Measurements from ENCODE around the gene CUX1. TPM values are rescaled to one million over a fixed set of nuclear protein-coding genes. Genes with fewer than 3 reads are reported as not detected.

The CUX1 gene
- polyA plus RNA-seq, 3 donors: 80.1 to 95.7 (median 93.4) TPM

DNA sequence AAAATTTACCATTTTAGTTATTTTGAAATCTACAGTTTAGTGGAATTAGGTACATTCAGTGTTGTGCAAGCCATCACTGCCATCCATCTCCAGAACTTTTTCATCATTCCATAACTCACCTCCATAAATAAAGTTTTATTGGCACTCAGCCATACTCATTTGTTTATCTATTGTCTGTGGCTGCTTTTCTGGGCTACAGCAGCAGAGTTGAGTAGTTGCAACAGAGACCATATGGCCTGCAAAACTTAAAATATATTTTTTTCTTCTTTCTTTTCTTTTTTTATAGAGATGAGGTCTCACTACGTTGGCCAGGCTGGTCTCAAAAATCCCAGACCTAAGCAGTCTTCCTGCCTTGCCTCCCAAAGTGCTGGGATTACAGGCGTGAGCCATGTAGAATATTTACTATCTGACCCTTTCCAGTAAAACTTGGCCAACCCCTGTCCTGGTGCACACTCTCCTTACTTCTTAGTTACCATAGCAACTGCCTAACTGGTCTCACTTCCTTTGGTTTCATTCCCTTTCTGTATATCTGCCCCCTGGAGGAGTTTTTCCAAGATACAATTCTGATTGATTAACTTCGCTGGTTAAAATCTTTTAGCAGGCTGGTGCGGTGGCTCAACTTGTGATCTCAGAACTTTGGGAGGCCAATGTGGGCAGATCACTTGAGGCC lies 133.2 kb downstream of the CUX1 start:
- DNase-seq: no peak

GRCh38 chr7:101951757-101952156 lies 134.3 kb downstream of the CUX1 start:
- no peak for DNase-seq

- no peak for DNase-seq
Observed at GRCh38 chr7:101952355-101953247, 135.2 kb downstream of the CUX1 start.

DNA sequence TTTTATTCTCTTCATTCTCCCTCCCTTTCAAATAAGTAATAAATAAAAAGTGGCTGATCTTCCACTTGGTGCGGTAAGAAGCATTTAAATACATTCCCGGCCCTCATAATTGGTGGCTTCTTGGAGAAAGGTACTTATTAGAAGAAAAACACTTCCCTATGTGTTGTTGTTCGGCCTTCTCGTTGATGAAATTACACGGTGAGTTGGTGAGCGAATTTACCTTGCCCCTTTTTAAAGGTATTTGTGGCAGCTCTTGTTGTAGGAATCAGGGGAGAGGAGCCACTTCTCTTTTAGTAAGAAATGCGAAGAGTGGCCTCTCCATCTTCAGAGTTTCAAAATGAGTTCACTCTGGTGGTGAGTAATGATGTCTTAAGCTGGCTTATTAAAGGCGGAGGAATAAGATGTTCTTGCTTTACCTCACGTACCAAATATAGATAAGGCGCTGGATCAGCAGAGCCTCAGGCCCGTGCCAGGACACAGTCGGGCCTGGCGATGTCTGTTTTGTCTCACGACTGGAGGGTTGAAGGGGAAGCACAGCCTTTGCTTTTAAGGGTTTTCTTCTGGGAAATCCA lies 135.9 kb downstream of the CUX1 start:
- DNase-seq: no peak

DNA sequence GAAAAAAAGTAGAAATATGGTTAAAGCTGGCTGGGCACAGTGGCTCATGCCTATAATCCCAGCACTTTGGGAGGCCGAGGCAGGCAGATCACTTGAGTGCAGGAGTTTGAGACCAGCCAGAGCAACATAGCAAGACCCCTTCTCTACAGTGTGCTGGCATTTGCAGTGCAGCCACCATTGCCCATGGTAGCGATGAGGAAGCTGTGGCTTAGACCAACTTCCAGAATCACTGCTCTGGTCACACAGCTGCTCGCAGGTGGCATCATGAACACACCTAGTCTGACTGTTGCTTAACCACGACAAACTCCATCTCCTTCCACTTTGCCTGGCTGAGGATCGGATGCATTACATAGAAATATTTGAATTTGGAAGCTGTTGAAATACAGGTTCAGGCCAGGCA lies 137.1 kb downstream of the CUX1 start:
- no peak for DNase-seq

GRCh38 chr7:101956130-101956529 lies 138.7 kb downstream of the CUX1 start:
- DNase-seq: no peak

- DNase-seq: no peak
Observed at GRCh38 chr7:101957744-101958525, 140.5 kb downstream of the CUX1 start.

GRCh38 chr7:101959342-101959741 lies 141.9 kb downstream of the CUX1 start:
- DNase-seq: no peak

- DNase-seq: no peak
Observed at GRCh38 chr7:101959829-101960228, 142.4 kb downstream of the CUX1 start.

DNA sequence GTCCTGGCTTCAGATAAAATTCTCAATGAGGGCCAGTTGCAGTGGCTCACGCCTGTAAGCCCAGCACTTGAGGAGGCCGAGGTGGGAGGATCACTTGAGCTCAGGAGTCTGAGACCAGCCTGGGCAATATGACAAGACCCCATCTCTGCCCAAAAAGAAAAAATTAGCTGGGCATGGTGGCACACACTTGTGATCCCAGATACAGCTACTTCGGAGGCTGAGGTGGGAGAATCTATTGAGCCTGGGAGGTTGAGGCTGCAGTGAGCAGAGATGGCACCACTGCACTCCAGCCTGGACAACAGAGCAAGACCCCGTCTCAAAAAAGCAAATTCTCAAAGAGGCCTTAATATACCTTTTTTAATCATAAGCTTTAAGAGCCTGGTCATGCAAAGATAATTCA lies 142.9 kb downstream of the CUX1 start:
- no peak for DNase-seq

GRCh38 chr7:101960985-101961708 lies 143.7 kb downstream of the CUX1 start:
- no peak for DNase-seq

GRCh38 chr7:101961811-101962210 lies 144.4 kb downstream of the CUX1 start:
- no peak for DNase-seq

DNA sequence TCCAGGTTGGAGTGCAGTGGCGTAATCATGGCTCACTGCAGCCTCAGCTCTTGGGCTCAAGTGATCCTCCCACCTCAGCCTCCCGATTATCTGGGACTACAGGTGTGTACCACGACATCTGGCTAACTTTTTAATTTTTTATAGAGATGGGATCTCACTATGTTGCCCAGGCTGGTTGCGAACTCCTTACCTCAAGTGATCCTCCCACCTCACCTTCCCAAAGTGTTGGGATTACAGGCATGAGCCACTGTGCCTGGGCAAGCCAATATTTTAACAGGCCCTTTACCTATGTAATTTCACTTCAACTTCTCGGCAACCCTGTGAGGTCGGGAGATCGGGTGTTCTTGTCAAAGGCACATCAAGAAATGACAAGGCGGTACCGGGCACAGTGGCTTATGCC lies 146.3 kb downstream of the CUX1 start:
- DNase-seq: no peak

- DNase-seq: no peak
Observed at GRCh38 chr7:101964680-101965452, 147.4 kb downstream of the CUX1 start.

- no peak for DNase-seq
Observed at GRCh38 chr7:101968720-101969466, 151.5 kb downstream of the CUX1 start.

DNA sequence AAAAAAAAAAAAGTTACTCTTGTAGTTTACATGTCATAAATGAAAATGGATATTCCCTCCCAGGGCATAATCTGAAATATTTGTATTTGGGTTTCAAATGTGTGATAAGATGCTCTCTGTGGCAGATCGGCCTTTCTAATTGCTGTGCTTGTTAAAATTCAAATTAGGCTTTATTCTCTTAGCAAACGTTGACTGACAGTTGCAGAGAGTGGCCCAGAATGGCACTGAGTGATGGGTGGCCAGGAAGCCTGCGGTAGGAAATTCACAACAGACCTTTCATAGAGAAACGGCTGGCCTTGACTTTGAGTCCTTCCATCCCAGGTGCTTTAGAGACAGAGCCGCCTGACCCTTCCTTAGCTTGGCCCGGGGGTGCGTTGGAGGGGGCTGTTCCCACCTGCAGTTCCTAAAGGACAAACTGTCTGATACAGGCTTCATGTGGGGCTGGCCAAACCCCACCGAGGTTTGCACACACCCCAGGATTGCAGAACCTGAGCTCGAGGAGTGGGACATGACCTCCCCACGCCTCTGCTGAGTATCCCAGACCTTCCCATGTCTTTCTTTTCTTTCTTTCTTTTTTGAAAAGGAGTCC lies 152.7 kb downstream of the CUX1 start:
- no peak for DNase-seq

DNA sequence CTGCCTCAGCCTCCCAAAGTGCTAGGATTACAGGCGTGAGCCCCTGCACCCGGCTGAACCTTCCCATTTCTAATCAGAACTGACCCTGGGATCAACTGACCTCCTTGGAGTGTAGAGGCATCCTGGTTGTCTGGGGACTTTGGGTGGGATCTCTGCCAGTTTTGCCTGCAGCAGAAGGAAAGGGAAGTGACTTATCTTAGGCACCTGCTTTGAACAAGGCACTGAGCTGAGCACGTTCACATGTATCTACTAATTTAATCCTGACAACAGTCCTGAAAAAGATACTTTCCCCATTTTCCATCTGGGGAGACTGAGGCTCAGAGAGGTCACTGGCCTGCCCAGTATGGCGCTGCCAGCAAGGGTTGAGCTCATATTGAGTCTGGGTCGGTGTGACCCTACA lies 153.4 kb downstream of the CUX1 start:
- DNase-seq: no peak

DNA sequence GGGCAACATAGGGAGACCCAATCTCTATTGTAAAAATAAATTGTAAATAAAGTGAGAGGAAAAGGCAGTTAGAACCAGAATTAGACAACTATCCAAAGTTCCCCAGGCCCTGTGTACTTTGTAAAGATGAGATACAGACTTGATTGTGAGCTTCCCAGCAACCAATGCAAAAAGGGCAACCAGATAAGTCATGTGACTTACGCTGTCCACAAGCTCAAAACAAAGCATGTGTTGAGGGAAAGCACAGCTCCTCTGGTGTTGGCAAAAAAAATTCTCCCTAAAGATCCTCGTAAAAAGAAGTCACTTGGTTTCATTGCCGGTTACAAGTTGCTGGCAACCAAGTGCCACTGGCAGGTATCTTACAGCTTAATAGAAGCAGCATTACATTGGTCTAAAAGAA lies 154.0 kb downstream of the CUX1 start:
- no peak for DNase-seq

DNA sequence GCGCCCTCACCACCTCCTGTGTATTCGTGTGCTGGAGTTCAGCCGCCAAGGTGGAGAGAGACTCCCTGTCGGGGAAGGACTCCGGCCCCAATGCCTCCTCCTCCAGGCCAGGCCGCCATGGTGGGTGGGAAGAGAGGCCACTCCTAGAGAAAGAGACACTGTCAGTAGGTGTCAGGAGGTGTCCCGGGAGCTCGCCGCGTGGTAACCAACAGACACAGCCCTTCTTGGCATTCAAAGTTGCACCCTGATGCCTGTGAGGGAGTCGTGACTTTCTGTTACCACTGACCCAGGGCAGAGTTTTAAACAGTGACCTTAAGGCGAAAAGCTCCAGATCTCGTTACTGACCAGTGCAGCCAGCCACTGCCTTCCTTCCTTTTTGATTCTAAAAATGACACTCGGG lies 155.2 kb downstream of the CUX1 start:
- no peak for DNase-seq

DNA sequence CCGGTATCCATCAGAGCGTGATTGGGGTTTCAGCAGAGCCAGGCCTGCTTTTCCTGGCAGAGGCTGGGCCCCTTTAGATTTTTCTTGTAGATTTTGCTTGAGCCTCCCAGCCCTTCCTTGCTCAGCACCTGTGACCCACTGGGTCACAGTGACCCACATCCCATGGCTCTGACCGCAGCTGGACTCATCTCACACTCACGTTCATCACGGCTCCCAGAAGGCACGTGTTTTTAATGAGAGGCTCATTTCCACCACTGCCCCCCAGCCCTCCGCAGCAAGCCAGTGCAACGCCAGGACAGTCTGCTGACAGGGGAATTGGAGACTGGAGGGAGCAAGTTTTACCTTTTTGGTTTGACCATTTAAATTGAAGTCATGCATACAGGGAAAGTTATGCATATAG lies 155.7 kb downstream of the CUX1 start:
- DNase-seq: no peak

Measured in renal pelvis (tissue), 4 donors.